Activated naive CD4-positive, alpha-beta T cell treated with Interleukin-2 at 50 U/mL for 16 hours (primary cell): ENCODE data around the gene EFNB3.

Experiments used
- DNase-seq: peaks from one replicate; pipeline ENCODE4 v3.0.0-alpha.2; 2020

Gene EFNB3

GRCh38 chr17:7701681-7702080, 3.3 kb upstream of the EFNB3 start:
- DNase-seq, result no peak

- no peak for DNase-seq
These were observed 2.2 kb upstream of the EFNB3 start for GRCh38 chr17:7702776-7703175.

GRCh38 chr17:7703584-7704479, 1.2 kb upstream of the EFNB3 start:
- DNase-seq, result no peak

GRCh38 chr17:7705269-7706255, 560 bp downstream of the EFNB3 start:
- DNase-seq, result no peak

- DNase-seq, result no peak
These were observed 1.8 kb downstream of the EFNB3 start for GRCh38 chr17:7706631-7707354.

- no peak for DNase-seq
These were observed 2.4 kb downstream of the EFNB3 start for GRCh38 chr17:7707446-7707845.

GRCh38 chr17:7707858-7708750, 3.1 kb downstream of the EFNB3 start:
- no peak for DNase-seq

GRCh38 chr17:7709031-7709430, 4.0 kb downstream of the EFNB3 start:
- no peak for DNase-seq

GRCh38 chr17:7710301-7710700, 5.3 kb downstream of the EFNB3 start:
- no peak for DNase-seq

- no peak for DNase-seq
These were observed 6.2 kb downstream of the EFNB3 start for GRCh38 chr17:7711051-7711755.

GRCh38 chr17:7712111-7712771, 7.2 kb downstream of the EFNB3 start:
- no peak for DNase-seq

- no peak for DNase-seq
These were observed 8.8 kb downstream of the EFNB3 start for GRCh38 chr17:7713782-7714181.

- DNase-seq, result no peak
These were observed 10.0 kb downstream of the EFNB3 start for GRCh38 chr17:7714721-7715594.

GRCh38 chr17:7715936-7716886, 11.2 kb downstream of the EFNB3 start:
- no peak for DNase-seq

GRCh38 chr17:7716901-7717755, 12.1 kb downstream of the EFNB3 start, which contains the start of gene DNAH2:
TSS of gene DNAH2 (plus strand) at chr17:7717744. CDS start at chr17:7719735, 1,991 bp downstream.
- peak; percentile 51 for DNase-seq

- DNase-seq, result no peak
These were observed 12.9 kb downstream of the EFNB3 start for GRCh38 chr17:7717756-7718350.

GRCh38 chr17:7719661-7720060, 14.7 kb downstream of the EFNB3 start:
- no peak for DNase-seq
